Epithelial cell of esophagus (primary cell): ENCODE data around the gene LIPN.

ENCODE experiments used
- DNase-seq: peaks from one replicate; pipeline ENCODE4 v3.0.0; 2010; ENCODE audit warnings: low read depth
- H3K4me3 ChIP-seq: 2 replicates; pipeline ENCODE4 v1.5.1; 2011; ENCODE audit warnings: mild to moderate bottlenecking, low read length, control low read depth
- CTCF ChIP-seq: IDR thresholded peaks from 2 replicates; pipeline ENCODE4 v1.5.1; 2011; ENCODE audit warnings: low read depth, mild to moderate bottlenecking, low read length, control low read depth, inconsistent platforms; ENCODE audit not compliant: insufficient read depth; ENCODE audit errors: missing control alignments

The LIPN gene

GRCh38 chr10:88759366-88760101 lies at the start of gene LIPN:
Gene LIPN, plus strand, starts transcription at chr10:88760020. Its CDS starts 1,386 bp downstream, at chr10:88761406.
- peak; percentile 94 for DNase-seq
- H3K4me3 ChIP-seq: no peak within 1 kb of the TSS

GRCh38 chr10:88715517-88715916 lies 44.3 kb upstream of the LIPN start:
- no peak for TF ChIP-seq CTCF
- no peak overlapping the region for H3K4me3 ChIP-seq
- DNase-seq: no peak

More at GRCh38 chr10:88759366-88760101, at the start of gene LIPN:
- no peak for TF ChIP-seq CTCF

GRCh38 chr10:88721392-88721791 lies 38.4 kb upstream of the LIPN start:
- no peak for TF ChIP-seq CTCF
- H3K4me3 ChIP-seq: no peak overlapping the region
- DNase-seq: no peak

GRCh38 chr10:88725798-88726197 lies 34.0 kb upstream of the LIPN start:
- no peak for TF ChIP-seq CTCF
- DNase-seq: no peak
- no peak overlapping the region for H3K4me3 ChIP-seq

GRCh38 chr10:88728107-88728763 lies 31.6 kb upstream of the LIPN start:
- H3K4me3 ChIP-seq: no peak overlapping the region
- peak; percentile 22 for DNase-seq
- peak; percentile 28 for TF ChIP-seq CTCF

- DNase-seq: no peak
- H3K4me3 ChIP-seq: no peak overlapping the region
- TF ChIP-seq CTCF: no peak
Observed at GRCh38 chr10:88730864-88731263, 29.0 kb upstream of the LIPN start.
